NCI-H69 (cell line): Measurements from ENCODE around the gene NUDT17.
A peak's percentile ranks its signal among the peaks of the same experiment; 100 is the strongest.

Experiments
- DNase-seq: peaks from one replicate; lab custom pipeline; 2025; lab: John Stamatoyannopoulos, UW

The NUDT17 gene

GRCh38 chr1:145891143-145891542 is 45.7 kb downstream of the NUDT17 start:
- peak; percentile 90 for DNase-seq

GRCh38 chr1:145891587-145892485 is 46.4 kb downstream of the NUDT17 start:
- peak; percentile 100 for DNase-seq

DNA sequence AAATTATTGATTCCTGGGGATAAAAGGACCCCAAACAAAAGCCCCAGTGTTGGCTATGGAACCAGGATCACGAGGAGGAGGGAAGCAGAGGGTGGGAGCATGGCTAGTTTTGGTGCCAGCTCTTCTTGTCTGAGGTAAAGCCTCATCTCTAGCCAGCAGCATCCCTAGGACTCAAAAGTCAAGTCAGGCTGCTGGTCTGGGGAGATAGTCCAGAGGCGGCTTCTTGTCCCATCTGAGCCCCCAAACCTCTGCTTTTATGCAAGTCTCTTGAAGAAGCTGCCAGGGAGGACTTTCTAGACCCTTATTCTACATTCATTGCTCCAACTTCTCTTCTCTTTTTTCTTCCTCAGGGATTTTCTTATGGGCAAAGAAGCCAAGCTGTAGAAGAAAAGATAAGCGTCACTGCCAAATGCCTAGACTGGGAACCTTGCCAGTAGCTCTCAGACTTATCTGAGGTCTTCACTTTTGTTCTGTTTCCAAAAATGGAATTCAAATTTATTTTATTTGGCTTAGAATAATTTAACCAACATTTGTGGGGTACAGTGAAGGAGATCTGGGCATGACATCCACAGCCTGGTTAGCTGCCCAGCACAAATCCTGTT is 47.2 kb downstream of the NUDT17 start:
- peak; percentile 84 for DNase-seq

DNA sequence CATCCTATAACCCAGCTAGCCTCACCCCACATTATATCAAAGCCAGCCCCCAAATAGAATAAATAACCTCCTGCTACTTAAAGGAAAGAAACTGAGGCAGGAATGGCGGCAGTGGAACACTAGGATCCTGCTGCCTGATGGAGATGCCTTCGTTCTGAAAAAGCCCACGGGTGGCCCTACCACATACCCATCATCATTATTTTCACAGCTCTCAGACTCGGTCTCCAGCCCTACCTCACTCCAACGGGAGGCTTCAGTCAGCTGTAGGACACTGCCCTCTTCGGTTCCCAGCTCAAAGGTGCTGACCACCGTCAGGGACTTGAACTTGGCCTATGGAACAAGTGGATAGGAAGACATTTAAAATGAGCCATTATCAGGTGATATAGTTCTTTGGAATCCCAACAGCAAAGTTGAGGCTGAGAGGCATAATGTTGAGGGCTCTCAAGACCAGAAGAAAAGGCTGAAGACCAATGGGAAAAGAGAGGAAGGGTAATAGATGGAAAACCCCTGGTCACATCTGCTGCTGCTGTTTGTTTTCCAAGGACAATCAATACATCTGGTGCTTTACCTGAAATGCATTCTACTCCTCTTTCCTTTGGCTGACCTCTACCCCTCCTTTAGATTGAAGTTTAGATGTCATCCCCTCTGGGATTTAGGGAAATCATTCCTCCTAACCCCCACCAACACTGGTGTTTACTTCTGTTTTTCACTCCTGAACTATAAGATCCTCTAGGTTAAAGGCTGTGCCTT is 48.1 kb downstream of the NUDT17 start:
- no peak for DNase-seq

- DNase-seq = no peak
Observed at GRCh38 chr1:145895471-145895870, 50.0 kb downstream of the NUDT17 start.

DNA sequence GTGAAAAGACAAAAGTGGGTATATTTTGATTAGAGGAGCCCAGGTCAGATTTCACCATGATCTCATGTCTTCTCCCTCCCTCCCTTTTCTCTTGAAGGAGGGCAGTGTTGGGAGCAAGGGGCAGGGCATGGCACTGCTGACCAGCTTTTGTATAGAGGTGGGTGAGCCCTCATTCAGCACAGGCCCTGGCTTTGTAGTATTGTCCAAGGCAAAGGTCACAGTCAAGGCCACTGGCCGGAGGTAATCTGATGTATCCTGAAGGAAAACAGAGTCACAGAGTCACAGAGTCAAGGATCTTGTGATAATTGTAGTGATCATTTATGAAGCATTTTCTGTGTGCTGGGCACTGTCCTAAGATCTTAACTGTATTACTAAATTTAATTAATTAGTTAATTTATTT is 52.5 kb downstream of the NUDT17 start:
- DNase-seq = no peak
